GM19324 (cell line): ENCODE measurements around the gene KSR2.

Experiments used
- ATAC-seq: cut with Tn5 transposase; IDR thresholded peaks from one replicate; pipeline ENCODE4 v1.9.1; 2021; ENCODE audit warnings: mild to moderate bottlenecking, moderate library complexity; ENCODE audit not compliant: unreplicated experiment, low FRiP score

Gene KSR2

DNA sequence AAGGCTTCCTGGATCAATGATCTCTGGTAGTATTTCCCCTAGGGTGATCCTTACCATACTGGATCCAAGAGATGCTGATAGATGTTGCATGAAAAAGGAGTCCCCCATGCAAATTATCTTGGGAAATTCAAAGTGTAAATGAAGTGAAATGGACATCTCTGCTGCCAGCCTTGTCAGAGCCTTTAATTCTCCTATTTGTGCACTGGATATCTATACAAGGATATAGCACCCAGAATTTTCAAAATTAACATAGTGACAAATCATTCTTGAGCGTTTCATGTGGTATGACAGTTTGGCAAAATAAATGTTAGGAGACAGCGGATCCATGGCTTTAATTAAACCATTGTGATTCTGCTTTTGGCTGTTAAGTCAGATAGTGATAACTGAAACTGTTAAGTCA, 260.9 kb downstream of the KSR2 start:
- ATAC-seq: no peak

DNA sequence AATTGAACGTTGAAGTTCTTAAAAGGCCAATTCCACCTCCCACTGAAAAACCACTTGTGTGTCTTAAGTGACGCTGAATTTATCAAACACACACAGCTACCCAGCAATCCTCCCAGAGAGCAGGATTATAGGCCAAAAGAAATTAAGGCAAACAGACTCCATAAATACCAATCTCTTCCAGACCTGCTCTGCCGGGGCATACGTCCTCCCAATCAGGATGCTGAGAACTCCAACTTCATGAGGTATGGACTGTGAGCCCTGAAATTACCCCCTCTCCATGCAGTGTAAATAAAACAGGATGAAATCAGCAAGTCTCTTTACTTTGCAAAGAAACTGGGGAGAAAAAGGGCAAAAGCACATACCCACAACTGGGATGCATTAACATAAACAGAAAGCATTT, 265.2 kb downstream of the KSR2 start:
- no peak for ATAC-seq

DNA sequence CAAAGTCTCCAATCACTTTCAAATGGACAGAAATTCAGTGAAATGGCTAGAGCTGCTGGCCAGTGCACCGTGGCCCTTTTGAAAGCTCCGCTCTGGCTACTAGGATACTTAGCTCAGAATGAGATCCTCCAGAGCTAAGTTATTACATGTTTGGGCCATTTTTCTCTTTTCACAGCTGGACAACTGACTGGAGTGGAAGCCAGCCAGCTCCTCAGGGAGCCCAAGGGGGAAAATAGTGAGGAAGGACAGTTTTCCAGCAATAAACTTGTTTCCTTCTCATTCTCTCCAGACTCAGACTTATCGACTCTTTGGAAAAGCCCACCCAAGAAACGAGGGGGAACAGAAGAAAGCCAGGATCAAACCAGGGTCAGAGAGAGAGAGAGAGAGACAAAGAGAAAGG, 266.0 kb downstream of the KSR2 start:
- ATAC-seq: no peak

DNA sequence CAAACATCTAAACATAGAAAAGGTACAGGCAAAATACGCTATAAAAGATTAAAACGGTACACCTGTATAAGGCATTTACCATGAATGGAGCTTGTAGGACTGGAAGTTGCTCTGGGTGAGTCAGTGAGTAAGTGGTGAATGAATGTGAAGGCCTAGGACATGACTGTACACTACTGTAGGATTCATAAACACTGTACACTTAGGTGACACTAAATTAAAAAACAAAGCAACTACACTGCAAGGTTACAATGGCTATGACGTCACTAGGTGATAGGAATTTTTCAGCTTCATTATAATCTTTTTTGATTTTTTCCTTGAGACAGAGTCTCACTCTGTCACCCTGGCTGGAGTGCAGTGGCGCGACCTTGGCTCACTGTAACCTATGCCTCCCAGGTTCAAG, 269.2 kb downstream of the KSR2 start:
- ATAC-seq: no peak

DNA sequence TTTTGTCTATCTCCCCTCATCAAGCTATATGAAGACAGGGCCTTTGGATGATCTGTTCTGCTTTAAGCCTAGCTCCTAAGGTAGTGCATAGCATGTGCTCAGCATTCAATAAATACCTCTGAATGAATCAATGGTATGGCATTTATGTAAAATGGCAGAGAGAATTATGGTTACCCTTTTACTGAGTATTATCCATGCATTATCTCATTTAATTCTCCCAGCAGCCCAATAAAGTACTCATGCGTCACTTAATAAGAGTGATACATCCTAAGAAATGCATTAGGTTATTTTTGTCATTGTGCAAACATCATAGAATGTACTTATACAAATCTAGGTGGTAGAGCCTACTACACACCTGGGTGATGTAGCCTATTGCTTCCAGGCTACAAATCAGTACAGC, 269.7 kb downstream of the KSR2 start:
- ATAC-seq: no peak

DNA sequence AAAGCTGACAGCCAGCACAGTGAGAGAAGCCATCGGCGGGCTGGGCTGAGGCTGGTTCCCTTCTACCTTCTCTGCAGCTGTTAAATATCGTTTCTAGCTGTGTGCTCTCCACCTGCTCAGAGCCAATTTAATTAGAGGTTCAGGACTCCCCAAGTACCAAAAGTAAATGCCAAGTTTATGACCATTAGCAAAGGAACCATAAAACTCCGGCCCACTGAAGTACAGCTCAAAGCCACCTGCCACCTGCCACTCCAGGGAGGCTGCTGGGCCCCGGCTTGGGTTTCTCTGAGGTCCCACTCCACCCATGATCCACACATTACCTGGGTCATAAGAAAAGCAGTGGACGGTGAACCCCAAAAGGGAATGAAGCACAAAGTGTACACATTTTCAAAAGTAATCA, 272.8 kb downstream of the KSR2 start:
- no peak for ATAC-seq

DNA sequence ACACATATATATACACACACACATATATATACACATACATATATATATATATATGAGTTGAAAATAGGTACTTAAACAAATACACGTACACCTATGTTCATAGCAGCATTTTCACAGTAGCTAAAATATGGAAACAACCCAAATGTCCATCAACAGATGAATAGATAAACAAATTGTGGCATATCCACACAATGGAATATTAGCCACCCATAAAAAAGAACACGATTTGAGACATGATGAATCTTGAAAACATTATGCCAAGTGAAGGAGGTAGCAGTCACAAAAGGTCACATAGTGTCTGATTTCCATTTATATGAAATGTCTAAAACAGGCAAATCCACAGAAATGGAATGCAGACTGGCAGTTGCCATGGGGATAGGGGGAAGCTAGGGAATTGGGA, 276.3 kb downstream of the KSR2 start:
- ATAC-seq: no peak

DNA sequence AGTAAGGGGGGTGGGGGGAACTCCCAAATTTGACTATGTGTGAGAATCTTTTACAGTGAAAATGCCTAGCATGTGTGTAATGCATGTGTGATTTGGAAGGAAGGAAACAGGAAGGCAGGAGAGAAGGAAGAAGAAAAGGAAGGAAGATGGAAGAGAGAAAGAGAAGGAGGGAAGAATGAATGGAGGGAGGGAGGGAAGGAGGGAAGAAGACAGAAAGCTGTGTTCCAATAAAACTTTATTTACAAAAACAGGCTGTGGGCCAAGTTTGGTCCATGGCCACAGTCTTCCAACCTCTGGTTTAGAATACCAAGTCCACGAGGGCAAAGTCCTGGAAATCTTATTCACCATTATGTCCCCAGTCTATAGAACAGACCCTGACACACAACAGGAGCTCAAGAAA, 278.9 kb downstream of the KSR2 start:
- ATAC-seq: no peak

DNA sequence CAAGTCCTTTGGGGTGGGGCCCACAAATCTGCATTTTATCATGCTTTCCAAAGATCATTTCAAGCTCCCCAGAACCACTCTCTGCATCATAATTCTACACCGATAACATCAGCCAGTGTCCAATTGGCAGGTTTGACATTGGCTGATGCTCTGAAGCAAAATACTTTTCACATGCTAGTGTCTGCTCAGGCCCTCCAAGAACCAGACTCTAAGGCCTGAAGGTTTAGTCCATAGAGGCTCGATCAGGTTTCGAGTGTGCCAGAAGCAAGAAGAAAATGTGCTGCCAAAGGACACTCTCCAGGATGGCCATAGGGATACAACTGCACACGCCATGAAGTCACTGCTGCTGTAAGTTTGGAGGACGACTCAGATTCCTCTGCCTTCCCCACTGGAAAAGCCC, 280.3 kb downstream of the KSR2 start:
- no peak for ATAC-seq

DNA sequence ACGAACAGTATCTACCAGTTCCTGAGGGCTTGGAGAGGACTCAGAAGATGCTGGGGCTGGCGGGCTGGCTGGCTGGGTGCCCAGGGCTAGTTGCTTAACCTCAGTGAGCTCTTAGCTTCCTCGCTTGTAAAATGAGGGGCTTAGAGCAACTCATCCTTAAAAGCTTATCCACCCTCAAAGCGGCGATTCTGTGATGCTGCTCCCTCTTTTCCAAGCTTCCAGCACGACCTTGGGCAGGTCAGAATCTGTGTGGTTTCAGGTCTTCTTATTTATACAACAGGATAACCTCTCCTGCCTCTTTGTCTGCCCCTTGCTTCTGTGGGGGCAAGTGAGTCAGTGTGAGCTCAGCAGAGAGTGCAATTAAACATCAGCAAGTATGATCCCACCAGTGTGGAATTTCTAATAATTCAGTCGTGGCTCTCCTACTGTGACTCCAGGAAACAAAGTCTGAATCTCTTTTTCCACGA, 281.8 kb downstream of the KSR2 start:
- ATAC-seq: no peak

DNA sequence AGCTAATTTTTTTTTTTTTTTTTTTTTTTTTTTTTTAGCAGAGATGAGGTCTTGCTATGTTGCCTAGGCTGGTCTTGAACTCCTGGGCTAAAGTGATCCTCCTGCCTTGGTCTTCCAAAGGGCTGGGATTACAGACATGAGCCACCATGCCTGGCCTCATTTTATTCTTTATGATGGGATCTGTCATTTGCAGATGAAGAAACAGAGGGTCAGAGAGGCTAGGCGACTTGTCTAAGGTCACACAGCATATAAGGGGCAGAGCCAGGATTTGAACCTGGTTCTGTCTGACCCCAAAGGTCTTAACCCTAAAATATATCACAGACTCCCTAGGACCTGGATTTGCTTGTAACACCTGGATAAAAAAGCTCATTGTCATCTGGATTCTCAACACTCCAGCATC, 282.6 kb downstream of the KSR2 start:
- no peak for ATAC-seq

DNA sequence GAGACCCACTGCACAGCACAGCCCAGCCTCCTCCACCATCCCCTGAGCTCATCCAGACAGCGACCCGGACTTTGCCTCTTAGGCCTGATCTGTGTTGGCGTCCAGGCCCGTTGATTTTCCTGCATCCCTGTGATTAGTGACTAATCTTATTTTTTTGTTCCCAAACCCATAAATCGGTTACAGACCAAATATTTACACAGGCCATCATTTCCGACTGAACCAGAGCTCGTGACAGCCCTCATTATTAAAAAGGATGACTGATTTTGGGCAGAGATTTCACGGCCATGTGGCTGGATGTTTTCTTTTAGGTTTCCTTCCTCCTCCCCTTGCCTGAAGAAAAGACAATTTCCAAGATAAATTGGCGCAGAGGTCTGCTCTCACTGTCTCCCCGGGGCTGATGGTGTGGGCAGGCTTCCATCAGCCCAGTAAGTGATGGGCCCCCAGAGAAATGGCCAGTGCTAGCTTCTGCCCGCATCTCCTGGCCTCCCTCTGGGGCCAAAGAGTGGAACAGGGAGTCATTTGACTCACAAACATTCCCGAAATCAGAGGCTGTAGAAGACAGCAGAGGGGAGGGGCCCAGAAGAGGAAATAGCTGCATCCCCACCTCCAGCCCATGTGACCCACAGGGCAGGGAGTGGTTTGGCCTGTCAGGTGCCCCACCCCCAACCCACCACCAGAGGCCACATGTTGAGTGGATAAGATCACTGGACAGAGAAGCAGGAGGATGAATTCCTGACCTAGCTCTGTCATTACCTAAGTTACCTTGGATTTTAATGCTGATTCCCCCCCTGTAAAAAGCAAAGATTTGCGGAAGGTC, 283.5 kb downstream of the KSR2 start:
- no peak for ATAC-seq

DNA sequence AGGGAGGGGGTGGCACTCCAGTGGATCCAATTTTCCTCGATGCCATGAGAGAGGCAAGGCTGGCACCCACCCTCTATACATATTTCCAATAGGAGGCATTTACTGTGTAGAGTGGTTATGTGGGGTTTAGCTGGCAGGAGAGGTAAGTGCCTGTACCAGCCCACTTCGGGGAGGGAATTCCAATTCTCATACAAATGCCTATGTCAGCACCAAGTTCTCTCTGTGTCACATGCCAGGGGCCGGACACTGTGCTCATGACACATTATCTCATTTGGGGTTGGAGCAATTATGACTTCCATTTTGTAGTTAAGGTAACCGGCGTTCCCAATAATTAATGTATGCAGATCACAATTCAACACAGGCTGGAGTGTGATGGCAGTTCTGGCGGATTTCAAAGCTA, 284.3 kb downstream of the KSR2 start:
- no peak for ATAC-seq

DNA sequence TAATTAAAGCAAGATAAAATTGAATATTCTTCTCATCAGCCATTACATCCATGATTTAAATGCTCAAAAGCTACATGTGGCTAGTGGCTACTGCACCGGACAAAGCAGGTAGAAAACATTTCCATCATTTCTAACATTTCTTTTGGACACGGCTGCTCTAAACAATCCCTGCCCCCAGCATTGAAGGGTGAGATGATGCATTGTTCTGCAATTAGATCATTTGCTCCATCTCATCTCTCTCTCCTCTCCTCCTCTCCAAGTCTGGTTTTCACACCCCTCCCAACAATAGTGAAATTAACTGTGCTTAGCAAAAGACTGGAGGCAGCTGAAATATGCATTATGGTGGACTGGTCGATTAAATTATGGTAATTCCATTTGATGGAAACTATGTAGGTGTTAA, 288.5 kb downstream of the KSR2 start:
- no peak for ATAC-seq

DNA sequence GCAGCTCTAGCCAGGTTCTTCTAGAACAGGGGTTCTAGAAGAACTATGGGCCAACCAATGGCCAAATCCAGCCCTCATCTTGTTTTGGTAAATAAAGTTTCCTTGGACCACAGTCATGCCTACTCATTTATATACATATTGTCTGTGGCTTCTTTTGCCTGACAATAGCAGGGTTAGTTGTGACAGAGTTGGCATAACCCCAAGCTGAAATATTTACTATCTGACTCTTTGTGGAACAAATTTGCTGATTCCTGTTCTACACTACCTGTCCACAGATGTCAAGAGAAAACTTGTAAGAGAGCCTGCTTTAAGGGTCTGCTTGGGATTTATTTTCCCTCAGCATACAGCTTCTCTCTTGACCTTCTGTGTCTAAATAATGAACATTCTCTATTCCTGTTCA, 289.0 kb downstream of the KSR2 start:
- ATAC-seq: no peak

DNA sequence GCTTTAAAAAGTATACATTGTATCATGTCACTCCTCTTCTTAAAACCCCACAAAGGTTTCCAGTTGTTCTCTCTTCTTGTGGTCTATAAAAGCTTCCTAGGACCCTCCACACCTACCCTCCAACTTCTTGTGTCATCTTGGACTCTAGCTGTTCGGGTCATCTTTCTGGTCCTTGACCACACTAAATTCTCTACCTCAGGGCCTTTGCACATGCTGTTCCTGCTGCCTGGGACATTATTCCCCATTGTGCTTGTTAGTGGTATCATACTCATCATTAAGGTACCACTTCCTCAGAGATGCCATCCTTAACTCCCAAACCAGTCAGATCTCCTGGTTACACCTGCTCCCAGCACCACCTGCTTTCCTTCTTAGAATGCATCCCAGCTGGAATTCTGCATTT, 294.0 kb downstream of the KSR2 start:
- no peak for ATAC-seq

DNA sequence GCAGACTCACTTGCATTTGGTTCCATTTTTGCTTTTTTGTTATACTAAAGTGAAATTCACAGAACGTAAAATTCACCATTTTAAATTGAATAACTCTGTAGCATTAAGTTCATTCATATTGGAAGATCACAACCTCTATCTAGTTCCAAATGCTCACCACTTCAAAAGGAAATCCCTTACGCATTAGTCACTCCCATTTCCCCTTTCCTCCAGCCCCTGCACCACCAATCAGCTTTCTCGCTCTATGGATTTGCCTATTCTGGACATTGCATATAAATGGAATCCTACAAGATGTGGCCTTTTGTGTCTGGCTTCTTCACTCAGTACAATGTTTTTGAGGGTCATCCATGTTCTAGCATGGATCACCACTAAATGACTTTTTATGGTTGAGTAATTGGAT, 294.5 kb downstream of the KSR2 start:
- ATAC-seq: no peak

DNA sequence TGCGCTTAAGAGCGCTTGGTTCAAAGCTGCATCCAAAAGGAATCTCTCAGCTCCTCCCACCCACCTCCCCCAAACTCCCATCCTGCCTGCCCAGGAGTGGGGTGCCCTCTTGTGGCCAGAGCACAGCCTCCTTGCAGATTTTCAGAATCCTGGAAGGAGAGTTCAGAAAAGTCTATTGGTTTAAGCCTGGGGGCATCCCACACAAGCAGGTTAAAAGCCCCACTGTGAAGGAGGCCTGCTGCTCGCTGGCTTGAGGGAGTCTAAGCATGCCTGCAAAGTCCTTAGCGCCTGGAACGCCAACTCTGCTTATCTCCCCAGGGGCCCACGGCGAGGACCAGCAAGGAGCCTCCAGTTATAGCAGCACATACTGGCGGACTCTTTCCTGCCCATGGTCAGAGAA, 297.1 kb downstream of the KSR2 start:
- no peak for ATAC-seq

DNA sequence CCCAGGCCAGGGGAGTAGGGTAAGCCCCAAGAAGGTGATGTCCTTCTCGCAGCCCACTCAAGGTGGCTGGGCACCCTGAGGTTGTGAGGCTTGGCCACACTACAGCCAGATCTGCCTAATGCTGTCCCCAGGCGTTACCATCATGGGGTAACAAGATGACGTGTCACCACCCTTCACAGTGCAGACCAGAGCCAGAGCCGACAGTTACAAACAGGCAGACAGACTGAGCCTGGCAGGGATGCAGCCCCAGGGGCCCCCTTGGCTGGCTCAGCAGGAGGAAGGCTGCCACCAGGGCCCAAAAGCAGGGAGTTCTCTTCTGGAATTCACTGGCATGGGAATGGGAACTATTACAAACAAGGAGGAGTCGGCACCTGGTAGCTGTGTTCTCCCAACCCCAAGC, 304.6 kb downstream of the KSR2 start:
- ATAC-seq: no peak

DNA sequence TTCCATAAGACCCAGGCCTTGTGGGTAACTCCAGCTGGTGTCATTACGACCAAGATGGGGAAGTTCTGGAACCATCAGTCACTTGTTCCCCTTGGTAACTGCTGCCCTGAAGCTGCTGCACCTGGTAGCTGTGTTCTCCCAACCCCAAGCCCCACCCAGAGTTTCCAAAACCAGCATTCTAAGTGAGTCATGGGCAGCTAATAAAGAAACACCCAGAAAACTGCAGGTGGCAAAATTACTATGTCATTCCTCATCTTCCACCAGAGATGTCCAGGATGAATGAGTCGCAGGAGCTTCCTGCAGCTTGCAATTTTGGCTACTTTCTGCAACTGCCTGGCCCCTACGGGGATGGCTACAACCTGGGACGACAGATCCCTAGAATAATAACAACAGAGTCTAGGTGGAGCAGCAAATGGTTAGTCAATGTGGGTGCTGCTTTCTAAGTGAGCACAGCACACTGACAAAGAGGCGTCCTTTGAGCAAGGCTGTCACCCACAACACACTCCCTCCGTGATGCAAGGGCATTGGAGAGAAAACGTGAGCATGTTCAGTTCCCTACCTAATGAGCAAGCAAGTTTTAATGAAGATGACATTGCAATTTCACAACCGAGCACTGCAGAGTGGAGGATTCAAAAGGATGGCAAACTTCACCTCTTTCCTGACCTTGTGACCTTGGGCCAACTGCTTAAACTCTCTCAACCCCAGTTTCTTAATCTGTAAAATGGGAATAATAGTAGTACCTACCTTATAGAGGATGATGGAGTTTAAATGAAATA, 306.0 kb downstream of the KSR2 start:
- ATAC-seq: no peak

DNA sequence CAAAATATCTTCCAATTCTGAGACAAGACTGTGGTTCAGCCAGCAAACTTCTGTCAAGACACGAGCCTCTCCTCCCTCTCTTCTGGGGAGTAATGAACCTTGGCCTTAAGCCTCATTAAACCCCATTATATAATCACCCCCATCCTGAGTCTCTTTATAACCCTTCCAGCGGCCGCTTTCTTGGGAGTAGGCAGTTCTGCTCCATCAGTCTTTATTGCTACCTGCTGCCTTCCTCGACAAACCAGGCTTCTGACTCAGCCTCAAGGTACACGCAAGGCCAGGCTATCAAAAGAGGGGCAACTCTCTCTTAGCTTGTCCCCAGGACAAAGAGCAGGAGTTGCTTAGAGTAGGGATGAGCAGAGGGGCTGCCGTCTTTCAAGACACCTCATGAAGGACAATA, 306.6 kb downstream of the KSR2 start:
- ATAC-seq: no peak

DNA sequence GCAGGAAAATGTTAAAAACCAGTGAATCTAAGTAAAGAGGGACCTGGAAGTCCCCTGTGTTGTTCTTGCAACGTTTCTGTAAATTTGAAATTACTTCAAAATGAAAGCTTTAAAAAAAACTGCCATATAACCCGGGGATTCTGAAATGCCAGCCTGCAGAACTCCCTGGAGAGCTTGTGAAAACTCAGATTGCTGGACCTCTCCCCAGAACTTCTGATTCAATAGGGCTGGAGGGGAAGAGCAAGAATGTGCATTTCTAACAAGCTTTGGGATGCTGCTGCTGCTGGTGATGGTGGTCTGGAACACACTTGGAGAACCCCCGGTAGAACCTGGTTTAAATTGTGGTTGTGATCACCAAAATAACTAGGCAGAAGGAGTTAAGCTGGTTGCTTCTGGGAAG, 307.3 kb downstream of the KSR2 start:
- ATAC-seq: no peak
